GM21360 (cell line): ENCODE results near the gene NACC1.
"Not testable (repeated sequence)": the region's sequence is repeated elsewhere in the genome, so short reads cannot be mapped to it uniquely, and the experiment has no call there.

Experiments used
- ATAC-seq: cut with Tn5 transposase; IDR thresholded peaks from one replicate; pipeline ENCODE4 v1.9.1; 2021; ENCODE audit warnings: mild to moderate bottlenecking, moderate library complexity; ENCODE audit not compliant: unreplicated experiment

Gene NACC1

GRCh38 chr19:13138171-13138915 lies 20.3 kb downstream of the NACC1 start:
- ATAC-seq = no peak

GRCh38 chr19:13138916-13139198 lies 20.8 kb downstream of the NACC1 start:
- no peak for ATAC-seq

DNA sequence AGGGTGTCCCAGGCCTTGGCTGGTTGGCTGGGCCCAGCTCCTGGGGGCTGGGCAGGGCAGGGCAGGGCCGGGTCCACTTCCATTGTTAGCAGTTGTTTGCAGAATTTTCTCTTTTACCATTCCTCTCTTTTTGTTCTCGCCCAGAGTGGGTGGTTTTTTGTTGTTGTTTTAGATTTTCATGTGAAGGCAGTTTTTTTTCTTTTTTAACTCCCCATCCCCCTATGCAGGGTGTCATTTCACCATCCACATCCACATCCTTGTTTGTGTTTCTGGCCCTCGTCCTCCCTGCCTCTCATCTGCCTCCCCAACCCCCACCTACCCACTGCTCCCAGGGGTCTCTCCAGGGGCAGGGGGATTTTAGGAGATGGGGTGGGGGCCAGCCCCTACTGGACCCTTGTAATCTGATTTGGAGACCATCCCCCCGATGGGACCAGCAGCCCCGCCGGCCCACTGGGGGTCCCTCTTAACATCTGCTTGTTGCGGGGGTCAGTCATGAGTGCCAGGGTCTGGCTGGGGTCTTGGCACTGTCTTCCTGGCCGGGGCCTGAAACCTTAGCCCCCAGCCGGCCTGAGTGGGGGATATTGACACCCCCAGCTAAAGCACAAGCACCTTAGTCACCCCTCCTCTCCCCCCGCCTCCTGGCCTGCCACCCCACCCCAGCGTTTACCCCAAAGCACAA lies 21.7 kb downstream of the NACC1 start:
- ATAC-seq = no peak

DNA sequence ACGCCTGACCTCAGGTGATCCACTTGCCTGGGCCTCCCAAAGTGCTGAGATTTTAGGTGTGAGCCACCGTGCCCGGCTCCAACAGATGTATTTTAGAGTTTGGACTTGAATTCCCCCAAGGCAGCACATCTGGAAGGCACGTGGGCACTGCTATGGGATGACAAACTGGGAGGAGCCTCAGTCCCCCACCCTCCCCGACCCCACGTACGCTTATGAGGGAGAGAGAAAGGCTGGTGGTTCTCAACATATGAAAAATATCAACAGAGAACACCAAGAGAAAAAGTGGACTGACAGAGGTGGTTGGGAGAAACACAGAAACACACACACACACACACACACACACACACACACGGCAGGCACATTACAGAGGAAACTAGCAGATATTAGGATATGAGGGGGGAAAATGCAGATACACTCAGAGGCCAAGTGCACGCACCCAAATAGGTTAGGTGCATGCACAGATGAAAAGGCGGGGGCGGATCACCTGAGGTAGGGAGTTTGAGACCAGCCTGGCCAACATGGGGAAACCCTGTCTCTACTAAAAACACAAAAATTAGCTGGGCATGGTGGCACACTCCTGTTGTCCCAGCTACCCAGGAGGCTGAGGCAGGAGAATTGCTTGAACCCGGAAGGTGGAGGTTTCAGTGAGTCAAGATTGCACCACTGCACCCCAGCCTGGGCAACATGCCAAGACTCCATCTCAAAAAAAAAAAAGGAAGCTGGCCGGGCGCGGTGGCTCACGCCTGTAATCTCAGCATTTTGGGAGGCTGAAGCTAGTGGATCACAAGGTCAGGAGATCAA lies 28.9 kb downstream of the NACC1 start:
- ATAC-seq = no peak

- ATAC-seq = not testable (repeated sequence)
Observed at GRCh38 chr19:13149173-13149627, 31.1 kb downstream of the NACC1 start.

- no peak for ATAC-seq
Observed at GRCh38 chr19:13149628-13150186, 31.6 kb downstream of the NACC1 start.

- peak; percentile 32 for ATAC-seq
Observed at GRCh38 chr19:13150187-13150930, 32.3 kb downstream of the NACC1 start, which contains the start of the genes IER2 and STX10. Gene IER2 (plus strand): TSS chr19:13150411. CDS start chr19:13153187, 2,776 bp downstream. Gene STX10 (minus strand): TSS chr19:13150375. CDS start chr19:13150173, 202 bp downstream.

DNA sequence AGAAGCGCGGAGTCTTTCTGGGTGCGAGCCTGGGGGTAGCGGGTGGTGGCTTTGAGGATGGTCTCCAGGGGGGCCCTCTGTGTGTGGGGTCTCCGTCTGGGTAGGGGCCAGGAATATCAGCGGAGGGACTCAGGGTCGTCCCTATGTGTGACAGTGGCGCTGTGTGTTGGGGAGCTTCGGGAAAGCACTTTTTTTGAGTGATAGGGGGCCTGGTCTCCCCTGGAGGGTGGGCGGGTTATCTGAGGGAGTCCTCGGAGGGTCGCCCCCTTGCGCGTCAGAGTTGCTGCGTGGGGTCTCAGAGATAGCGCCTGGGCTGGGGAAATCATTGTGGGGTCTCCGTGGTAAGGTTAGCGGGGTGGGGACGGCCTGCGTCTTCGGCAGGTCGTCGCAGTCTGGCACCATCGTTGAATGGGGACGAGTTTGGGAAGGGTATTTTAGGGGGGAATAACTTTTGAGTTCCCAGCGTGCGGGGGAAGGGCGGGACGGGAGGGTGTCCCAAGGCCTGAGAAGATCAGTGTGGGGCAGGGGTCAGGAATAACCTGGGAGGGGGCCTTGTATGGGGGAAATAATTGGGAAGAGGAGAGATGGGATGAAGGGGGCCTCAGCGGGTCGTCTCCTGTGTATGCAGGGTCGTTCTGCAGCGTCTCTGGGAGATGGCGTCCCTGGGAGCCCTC lies 33.0 kb downstream of the NACC1 start:
- ATAC-seq = no peak

DNA sequence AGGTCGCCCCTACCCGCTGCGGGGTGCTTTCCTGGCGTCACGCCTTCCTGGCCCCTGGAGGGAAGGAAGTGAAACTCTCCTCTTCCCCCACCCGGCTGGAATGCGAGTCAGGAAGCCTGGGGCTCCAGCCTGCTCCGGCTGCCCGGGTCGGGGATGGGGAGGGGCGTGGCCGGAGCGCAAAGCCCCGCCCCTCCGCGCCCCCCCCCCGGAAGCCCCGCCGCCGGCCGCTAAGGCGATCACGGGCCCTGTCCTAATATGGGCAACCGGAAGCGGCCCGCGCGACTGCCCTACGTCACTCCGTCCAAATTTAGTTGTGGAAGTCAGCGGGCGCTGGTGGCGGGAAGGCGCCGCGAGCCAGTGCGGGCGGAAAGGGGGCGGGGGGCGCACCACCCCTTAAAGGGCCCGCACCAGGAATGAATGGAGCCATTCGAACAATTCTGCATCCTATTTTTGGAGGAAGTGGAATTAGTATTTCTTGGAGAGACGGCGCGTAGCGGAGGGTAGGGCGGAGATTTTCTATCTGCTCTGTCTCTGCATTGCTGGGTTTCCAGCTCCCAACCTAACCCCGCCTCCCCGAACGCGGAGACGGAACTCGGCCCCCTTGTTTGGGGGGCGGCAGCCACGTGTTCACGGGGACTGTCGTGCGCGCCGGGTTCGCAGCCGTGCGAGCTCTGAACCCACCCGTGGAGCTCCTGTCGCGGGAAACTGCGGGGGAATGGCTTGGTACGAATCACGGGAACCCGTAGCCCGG lies 33.7 kb downstream of the NACC1 start:
- peak; percentile 35 for ATAC-seq

GRCh38 chr19:13152356-13152973 lies 34.4 kb downstream of the NACC1 start:
- ATAC-seq = peak; percentile 6

DNA sequence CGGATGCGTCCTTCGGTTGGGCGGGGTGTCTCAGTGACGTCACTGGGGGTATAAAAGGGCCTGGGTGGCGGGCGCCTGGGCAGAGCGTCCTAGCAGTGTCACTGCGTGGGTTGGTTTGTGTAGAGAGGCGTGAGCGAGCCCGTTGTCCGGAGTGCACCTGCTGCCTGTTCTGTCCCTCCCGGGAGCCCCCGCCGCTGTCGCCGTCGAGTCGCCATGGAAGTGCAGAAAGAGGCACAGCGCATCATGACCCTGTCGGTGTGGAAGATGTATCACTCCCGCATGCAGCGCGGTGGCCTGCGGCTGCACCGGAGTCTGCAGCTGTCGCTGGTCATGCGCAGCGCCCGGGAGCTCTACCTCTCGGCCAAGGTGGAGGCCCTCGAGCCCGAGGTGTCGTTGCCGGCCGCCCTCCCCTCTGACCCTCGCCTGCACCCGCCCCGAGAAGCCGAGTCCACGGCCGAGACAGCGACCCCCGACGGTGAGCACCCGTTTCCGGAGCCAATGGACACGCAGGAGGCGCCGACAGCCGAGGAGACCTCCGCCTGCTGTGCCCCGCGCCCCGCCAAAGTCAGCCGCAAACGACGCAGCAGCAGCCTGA lies 35.0 kb downstream of the NACC1 start:
- peak; percentile 21 for ATAC-seq

DNA sequence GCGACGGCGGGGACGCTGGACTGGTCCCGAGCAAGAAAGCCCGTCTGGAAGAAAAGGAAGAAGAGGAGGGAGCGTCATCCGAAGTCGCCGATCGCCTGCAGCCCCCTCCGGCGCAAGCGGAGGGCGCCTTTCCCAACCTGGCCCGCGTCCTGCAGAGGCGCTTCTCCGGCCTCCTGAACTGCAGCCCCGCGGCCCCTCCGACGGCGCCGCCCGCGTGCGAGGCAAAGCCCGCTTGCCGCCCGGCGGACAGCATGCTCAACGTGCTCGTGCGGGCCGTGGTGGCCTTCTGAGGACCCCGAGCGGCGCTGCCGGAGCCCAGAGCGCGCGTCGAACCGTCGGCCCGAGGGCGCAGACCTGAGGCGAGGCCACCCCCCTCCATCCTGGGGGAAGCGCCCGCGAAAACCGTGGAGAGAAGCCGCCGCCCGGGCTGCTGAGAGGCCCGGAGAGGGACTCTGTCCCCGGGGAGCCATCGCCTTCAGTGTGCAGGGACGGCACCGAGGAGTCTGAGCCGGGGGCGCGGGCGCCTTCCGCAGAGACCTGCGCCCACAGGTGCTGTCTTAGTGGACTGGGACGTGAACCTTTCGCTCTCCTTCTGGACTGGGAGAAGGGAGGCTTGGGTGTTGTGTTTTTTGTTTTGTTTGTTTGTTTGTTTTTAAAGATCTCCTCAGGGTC lies 35.6 kb downstream of the NACC1 start:
- ATAC-seq = no peak

- no peak for ATAC-seq
Observed at GRCh38 chr19:13154241-13154778, 36.2 kb downstream of the NACC1 start.

DNA sequence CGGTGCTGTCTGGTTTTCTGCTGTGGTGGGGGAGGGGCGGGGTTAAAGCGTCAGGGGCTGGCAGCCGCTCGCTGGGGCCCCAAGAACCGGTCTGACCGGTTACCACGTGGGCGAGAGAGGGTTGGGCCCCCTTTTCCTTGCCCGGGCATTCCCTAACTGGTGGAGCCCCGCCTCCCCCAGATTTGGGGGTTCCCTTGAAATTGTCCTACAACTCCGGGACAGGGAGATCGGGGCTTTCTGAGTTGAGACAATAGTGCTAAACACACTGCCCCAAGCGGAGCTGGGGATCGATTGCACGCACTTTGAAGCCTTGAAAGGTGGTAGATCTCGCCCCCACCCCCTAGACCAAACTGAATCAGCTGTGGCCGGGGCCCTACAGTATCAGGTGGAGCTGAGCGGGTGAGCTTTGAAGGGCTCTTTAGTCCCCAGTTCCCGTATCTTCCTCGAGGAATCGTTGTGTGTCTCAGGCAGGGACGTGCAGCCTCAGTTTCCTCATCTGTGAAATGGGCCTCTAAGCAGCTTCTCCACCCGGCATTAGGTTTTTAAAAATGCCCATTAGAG lies 36.9 kb downstream of the NACC1 start:
- ATAC-seq = no peak

- ATAC-seq = no peak
Observed at GRCh38 chr19:13155472-13156359, 37.7 kb downstream of the NACC1 start.

GRCh38 chr19:13159713-13160112 lies 41.6 kb downstream of the NACC1 start:
- no peak for ATAC-seq
